GM18505 (cell line): ENCODE results near the gene VAV1.
A peak's percentile ranks its signal among the peaks of the same experiment; 100 is the strongest.

Source experiments
- ATAC-seq: cut with Tn5 transposase; IDR thresholded peaks from one replicate; pipeline ENCODE4 v1.9.1; 2021; ENCODE audit not compliant: unreplicated experiment
- POLR2A ChIP-seq: IDR thresholded peaks from 4 replicates; pipeline ENCODE4 v1.6.1; 2011; ENCODE audit warnings: borderline replicate concordance; ENCODE audit not compliant: insufficient read depth, insufficient read length; ENCODE audit errors: extremely low read depth

The VAV1 gene

DNA sequence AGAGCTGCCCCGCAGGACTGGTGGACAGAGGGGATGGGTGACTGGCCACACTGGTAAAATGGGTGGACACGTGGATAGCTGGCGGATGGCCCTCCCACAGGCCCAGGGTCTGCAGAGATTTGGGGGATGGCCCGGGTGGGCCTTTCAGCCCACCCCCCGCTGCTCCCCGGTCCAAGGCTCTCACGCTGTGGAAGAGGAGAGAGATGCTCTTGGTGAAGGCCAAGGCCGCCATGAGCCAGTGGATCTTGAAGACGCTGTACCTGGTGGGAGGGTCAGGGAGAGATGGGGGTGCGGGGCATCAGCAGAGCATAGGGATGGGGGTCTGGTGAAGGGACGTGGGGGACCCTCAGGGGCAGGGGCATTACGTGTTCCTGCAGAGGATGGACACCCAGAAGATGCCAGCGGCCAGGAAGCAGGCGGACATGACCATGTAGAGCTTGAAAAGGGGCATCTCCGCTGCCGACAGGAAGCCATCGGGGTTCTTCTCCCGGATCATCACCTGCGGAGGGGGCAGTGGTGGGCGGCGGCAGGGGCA lies 39.6 kb upstream of the VAV1 start:
- no peak for ATAC-seq
- TF ChIP-seq POLR2A, result no peak

DNA sequence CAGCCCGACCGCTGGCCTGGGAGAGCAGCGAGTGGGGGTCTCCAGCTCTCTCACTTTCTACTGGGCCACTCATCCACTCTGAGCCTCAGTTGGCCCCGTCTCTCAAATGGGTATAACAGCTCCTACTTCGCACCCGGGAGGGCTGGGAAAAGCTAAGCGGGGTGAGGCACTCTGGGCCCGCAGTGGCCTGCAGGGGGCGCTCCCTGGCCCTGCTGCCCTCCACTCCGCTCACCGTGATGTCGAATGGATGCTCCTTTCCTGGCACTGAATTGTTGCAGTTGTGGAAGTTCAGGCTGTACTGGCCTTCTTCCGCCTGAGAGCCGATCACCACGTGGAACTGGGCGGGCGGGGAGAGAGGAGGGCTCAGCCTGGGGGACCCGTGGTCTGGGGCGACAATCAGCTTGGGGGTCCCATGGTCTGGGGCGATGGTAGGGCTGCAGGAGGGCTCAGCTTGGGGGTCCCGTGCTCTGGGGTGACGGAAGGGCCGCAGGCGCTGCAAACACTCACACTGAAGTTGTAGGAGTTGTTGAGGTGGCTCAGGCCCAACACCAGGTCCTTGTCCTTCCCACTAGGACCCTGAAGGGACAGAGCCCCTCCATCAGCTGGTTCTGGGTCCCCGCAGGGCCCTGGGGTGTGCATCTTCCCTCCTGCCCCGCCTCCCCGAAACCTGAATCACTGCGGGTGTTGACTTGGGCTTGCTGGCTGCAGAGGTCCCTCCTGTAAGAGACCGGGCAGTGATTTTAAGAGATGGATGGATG lies 39.0 kb upstream of the VAV1 start:
- no peak for ATAC-seq
- TF ChIP-seq POLR2A, result no peak

DNA sequence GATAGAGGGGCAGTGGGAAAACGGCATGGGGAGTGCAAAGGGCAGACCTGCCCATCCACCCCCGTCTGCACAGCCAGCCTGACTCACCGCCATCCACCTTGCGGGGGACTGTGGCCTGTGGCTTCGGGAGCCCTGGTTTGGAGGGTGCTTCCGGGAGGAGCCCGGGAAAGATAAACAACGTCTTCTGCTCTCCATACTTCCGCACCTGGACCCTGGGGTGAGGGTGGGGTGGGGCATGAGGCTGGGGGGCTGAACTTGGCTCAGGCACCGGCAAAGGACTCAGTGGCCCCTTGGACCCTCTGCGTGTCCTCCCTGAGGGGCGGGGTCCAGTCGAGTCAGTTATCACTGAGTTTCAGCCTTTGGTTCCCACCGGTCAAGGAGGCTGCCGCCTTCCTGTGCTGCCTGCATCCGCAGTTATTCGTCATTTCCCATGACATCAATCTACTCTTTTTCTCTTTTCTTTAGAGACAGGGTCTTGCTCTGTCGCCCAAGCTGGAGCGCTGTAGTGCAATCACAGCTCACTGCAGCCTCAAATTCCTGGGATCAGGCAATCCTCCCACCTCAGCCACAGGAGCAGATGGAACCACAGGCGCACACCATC lies 38.3 kb upstream of the VAV1 start:
- no peak for TF ChIP-seq POLR2A
- ATAC-seq, result no peak

DNA sequence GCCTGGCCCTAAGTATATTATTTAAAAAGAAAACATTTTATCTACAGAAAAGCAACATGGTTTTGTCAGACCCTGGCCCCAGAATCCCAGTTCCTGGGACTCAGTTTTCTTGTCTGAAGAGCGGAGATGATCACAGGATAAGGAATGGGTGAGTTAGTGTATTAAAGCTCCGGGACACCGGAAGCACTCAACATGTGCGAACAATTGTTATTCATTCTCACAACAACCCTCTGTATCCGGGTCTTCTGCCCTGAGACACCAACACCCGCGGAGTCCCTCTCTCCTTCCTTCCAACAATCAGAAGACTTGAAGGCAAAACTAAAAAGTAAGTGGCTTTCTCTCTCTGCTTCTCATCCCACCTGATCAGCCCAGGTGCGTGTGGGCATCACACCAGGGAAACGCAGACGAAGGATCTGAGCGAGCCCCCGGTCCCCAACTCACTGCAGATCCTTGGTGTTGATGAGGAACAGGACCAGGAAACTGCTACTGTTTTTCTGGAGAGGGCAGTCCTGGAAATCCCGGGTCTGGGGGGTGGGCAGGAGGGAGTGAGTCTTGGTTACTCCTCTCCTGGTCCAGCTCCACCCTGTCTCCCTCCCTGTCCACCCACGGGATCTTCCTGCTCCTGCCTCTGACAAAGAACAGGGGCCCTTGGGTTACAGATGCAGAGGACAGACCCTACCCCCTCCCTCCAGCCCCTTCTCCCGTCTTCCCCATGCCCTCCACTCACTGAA lies 37.2 kb upstream of the VAV1 start:
- TF ChIP-seq POLR2A, result no peak
- ATAC-seq, result no peak

DNA sequence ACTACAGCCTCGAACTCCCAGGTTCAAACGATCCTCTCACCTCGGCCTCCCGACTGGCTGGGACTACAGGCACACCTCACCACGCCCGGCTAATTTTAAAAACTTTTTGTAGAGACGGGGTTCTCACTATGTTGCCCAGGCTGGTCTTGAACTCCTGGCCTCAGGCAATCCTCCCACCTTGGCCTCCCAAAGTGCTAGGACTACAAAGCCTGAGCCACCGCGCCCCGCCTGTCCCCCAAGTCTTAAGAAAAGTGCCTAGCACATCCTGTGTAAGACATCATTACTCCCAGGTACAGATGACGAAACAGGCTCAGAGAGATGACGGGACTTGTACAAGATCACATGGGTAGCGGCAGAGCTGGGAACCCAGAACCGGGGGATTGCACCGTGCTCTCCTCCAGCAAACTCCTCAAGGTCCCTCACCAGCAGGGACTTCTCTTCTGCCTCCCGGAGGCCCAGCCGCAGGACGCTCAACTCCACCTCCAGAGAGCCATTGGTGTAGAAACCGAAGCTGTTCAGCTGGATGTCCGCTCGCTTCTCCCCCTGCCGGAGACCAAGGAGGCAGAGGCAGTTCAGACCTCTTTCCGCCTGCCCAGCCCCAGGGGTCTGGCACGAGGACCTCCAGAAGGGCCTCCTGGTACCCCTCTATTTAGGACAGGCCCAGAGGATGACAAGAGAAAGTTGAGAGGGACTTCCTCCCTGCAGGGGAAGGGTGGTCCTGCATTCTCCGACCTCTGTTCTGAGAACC lies 36.2 kb upstream of the VAV1 start:
- peak; percentile 84 for TF ChIP-seq POLR2A
- ATAC-seq, result no peak

DNA sequence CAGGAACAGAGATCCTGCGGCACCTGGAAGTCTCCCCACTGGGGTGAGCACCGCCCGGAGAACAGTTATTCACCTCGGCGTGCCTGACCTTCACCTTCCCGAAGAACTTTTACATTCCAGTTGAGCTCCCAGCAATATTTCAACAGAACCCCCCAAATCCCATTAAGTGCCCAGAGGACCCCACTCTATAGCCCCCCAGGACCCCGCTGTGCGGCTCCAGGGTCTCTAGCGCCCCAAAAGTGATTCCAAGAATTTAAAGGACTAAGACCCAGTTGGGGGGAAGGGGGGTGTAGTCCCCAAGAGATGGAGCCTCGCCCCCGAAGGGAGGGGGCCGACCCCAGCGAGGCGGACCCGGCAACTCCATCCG lies 35.6 kb upstream of the VAV1 start:
- TF ChIP-seq POLR2A, result no peak
- ATAC-seq, result no peak

DNA sequence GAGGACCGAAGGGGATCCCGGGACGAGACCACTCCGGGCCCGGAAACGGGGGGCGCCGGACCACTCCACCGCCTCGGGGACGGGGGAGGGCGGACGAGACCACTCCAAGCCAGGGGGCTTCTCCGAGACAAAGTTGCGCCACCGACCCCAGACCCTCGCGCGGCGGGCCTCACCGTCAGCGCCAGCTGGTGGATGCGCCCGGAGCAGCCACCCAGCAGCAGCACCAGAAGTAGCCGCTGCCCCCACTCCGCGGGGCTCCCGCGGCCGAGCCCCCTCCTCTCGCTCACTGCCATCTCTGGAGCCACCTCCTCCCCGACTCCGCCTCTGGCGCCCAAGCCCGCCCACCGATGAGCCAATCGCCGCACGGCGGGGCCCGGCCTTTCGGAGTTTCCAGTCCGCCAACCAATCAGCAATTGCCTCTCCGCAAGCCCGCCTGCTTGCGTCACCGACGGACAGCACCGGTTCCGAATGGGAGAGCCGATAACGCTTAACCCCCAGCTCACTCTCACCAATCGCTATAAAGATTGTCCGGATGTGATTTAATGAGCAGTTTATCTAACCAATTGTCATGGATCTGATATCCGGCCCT lies 35.1 kb upstream of the VAV1 start, which contains the start of gene GPR108:
GPR108 (minus strand) TSS at position 297 of the 589 bp plus-strand sequence; CDS start at position 293, 4 bp downstream.
- TF ChIP-seq POLR2A, result peak; percentile 56
- ATAC-seq, result peak; percentile 51

DNA sequence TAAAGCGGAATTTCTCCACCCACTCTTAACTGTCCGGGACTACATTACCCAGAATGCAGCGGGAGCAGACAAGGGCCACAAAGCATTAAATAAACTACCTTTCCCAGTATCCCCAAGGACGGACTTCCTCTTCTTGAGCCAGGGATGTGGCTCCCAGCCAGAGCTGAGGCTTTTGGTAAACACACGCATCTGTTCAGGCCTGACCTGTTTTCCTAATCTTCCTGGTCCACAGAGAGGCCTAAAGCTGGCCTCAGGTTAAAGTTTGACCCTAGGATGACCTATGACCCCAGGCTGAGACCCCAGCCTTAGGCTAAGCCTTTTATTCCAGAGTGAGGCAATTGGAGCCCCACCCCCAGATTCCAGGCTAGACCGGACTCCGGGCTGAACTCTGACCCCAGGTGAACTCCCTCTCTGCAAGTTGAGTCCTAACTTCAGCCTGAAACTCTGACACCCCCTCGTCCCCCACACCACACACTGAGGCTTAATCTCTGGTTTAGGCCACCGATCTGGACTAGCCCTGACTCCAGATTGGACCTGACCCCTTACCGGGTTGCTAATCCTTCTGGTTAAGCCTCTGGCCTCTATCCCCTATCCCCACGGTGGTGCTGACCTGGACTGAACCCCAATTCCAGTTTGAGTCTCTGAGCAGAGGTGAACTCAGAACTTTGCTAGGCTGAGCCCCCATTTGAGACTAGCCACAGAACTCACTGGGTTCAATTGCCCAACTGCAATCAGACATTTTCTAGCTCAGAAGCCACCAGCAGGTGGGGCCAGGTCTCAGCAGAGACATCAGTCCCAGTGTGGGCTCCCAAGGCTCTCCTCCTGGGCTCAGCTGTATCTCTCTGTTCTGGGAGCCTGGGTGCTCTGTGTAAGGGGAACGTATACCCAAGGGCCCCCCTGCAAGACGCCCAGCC lies 34.4 kb upstream of the VAV1 start:
- ATAC-seq, result no peak

DNA sequence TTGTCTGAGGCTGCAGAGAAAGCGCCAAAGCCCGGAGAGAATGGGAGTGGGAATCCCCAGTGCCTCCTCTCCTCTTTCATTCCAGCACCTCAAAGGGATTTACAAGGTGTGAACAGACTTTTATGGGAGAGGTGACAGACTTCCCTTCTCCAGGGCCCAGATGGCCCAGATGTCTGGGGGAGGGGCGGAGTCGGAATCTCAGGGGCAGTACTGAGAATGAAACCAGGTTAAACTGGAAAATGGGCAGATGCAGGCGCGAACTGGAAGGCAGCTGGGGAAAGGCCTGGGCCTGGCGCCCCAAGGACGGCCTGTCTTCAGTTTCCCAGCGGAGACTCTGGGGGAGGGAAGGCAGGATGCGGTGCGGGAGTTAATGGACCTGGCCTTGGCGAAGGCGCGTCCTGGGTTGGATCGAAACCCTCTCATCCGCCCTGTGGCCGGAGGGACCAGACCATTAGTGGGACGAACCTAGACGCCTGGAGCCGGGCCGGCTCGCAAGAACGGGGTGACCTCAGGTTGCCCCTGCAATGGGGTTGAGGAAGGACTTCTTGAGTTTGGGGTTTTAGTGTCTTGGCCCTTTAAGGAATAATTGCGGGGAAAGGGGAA lies 33.6 kb upstream of the VAV1 start:
- ATAC-seq, result no peak
- TF ChIP-seq POLR2A, result no peak

More for the DNA sequence above, 34.4 kb upstream of the VAV1 start:
- peak; percentile 23 for TF ChIP-seq POLR2A

DNA sequence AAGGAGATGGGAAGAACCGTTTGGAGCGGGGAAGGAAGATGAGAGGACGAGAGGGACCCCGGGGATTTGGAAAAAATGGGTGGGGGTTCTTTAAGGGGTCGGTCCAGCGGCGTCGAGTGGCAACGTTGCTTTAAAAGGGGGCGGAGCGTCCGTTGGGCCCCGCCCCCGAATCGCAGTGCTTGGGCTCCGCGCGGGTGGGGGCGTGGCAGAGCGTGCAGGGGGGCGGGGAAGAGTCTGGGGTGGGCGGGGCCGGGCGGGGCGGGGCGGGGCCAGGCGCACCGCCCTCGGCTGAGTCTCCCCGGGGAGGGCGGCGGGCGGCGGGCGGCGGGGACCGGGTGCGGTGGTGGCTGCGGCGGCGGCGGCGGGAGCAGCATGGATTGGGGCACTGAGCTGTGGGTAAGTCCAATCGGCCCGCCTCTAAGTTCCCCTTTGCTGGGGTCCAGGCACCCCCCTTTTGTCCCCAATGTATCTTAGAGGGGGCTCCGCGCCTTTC lies 33.1 kb upstream of the VAV1 start, which contains the start of gene TRIP10:
TRIP10 (plus strand) TSS at position 291 of the 493 bp plus-strand sequence; CDS start at position 373, 82 bp downstream.
- ATAC-seq, result no peak
- no peak for TF ChIP-seq POLR2A
